NT2/D1 (cell line): ENCODE results near the gene C6orf62.

Experiments
- YY1 ChIP-seq: IDR thresholded peaks from 2 replicates; pipeline ENCODE4 v1.6.1; 2011; ENCODE audit not compliant: insufficient read length, insufficient read depth
- ZNF274 ChIP-seq: IDR thresholded peaks from 2 replicates; pipeline ENCODE4 v1.6.1; 2011; ENCODE audit warnings: mild to moderate bottlenecking, low read depth, low read length

- TF ChIP-seq YY1 (no peak), ZNF274 (no peak)
Observed at GRCh38 chr6:24744911-24745310, 26.0 kb upstream of the C6orf62 start.
